H1 (cell line): Measurements from ENCODE around the gene PDXDC1. TPM values are rescaled to one million over a fixed set of nuclear protein-coding genes. Genes with fewer than 3 reads are reported as not detected.
"Not testable (repeated sequence)": the region's sequence is repeated elsewhere in the genome, so short reads cannot be mapped to it uniquely, and the experiment has no call there.

Experiments
- CTCF ChIA-PET: fragments of 300-600 bp; sonication (Branson Sonifier 250); formaldehyde crosslinking; loops from one replicate; lab custom pipeline; 2021; ENCODE audit not compliant: partially characterized antibody; lab: Charles Lee
- POLR2A ChIA-PET: fragments of 300-600 bp; sonication (Branson Sonifier 250); formaldehyde crosslinking; loops from one replicate; lab custom pipeline; 2021; ENCODE audit warnings: inconsistent platforms; ENCODE audit not compliant: partially characterized antibody; lab: Charles Lee
- DNase-seq, 2 experiments: peaks; one replicate each; pipeline versions ENCODE4 v3.0.0 to v3.0.0-alpha.2; 2010 to 2022; ENCODE audit warnings: low spot score in 2 of 2, low read depth in 1 of 2, mixed read lengths in 1 of 2
- FAIRE-seq: peaks from 2 replicates; lab custom pipeline; 2011; peaks lifted over from hg19 to GRCh38; lab: Jason Lieb, UNC
- H2AFZ ChIP-seq: 2 replicates; pipeline ENCODE4 v1.8.1; 2012; ENCODE audit warnings: low read length, inconsistent platforms
- H2AK5ac ChIP-seq: 2 replicates; pipeline ENCODE4 v1.6.1; 2013; ENCODE audit warnings: low read depth, low read length
- H2BK120ac ChIP-seq: replicated peaks from 2 replicates; pipeline ENCODE3; 2013; ENCODE audit warnings: low read depth, low read length, inconsistent platforms
- H2BK12ac ChIP-seq: 2 replicates; pipeline ENCODE4 v1.6.1; 2013; ENCODE audit warnings: low read depth, low read length
- H2BK15ac ChIP-seq: 2 replicates; pipeline ENCODE4 v1.6.1; 2013; ENCODE audit warnings: low read length
- H2BK20ac ChIP-seq: 2 replicates; pipeline ENCODE4 v1.6.1; 2013; ENCODE audit warnings: low read length
- H2BK5ac ChIP-seq: 2 replicates; pipeline ENCODE4 v1.6.1; 2013; ENCODE audit warnings: low read depth, low read length
- H3K14ac ChIP-seq: 2 replicates; pipeline ENCODE4 v1.6.1; 2013; ENCODE audit warnings: inconsistent platforms; ENCODE audit not compliant: insufficient read length
- H3K18ac ChIP-seq: 2 replicates; pipeline ENCODE4 v1.6.1; 2013; ENCODE audit warnings: low read length; ENCODE audit errors: extremely low read depth
- H3K23ac ChIP-seq: 2 replicates; pipeline ENCODE4 v1.6.1; 2013; ENCODE audit warnings: inconsistent platforms; ENCODE audit not compliant: insufficient read length
- H3K23me2 ChIP-seq: 2 replicates; pipeline ENCODE4 v1.6.1; 2013; ENCODE audit warnings: low read depth, low read length
- H3K27ac ChIP-seq: 2 replicates; pipeline ENCODE4 v1.6.1; 2011; ENCODE audit warnings: low read depth, low read length, inconsistent platforms
- H3K27me3 ChIP-seq, 4 experiments: replicated peaks in 1 of 4; 1 replicate in 1 of 4; 2 replicates in 3 of 4; pipeline versions ENCODE4 v1.6.1 to v1.8.1; 2011 to 2013; ENCODE audit warnings: low read length in 3 of 4, mild to moderate bottlenecking in 3 of 4, inconsistent platforms in 2 of 4, mixed read lengths in 2 of 4, moderate library complexity in 1 of 4; ENCODE audit not compliant: control insufficient read depth in 3 of 4, insufficient read depth in 3 of 4; ENCODE audit errors: extremely low read depth in 1 of 4
- H3K36me3 ChIP-seq, 4 experiments: 2 replicates each; pipeline versions ENCODE4 v1.6.1 to v1.8.1; 2011 to 2013; ENCODE audit warnings: mild to moderate bottlenecking in 4 of 4, low read length in 3 of 4, moderate library complexity in 2 of 4, control low read depth in 1 of 4, inconsistent platforms in 1 of 4; ENCODE audit not compliant: insufficient read depth in 4 of 4, control insufficient read depth in 2 of 4
- H3K4ac ChIP-seq: replicated peaks from 2 replicates; pipeline ENCODE3; 2013; ENCODE audit warnings: low read length, low read depth, mixed read lengths, inconsistent platforms; ENCODE audit not compliant: insufficient read length
- H3K4me1 ChIP-seq, 4 experiments: replicated peaks in 1 of 4; 1 replicate in 1 of 4; 2 replicates in 3 of 4; pipeline versions ENCODE4 v1.6.1 to v1.8.1; 2011 to 2013; ENCODE audit warnings: low read length in 3 of 4, inconsistent platforms in 2 of 4, mixed read lengths in 1 of 4; ENCODE audit not compliant: insufficient read depth in 4 of 4, control insufficient read depth in 3 of 4
- H3K4me2 ChIP-seq, 2 experiments: 2 replicates each; pipeline versions ENCODE4 v1.6.1 to v1.8.1; 2011 to 2013; ENCODE audit warnings: low read depth in 2 of 2, low read length in 2 of 2, control low read depth in 1 of 2, inconsistent platforms in 1 of 2, mild to moderate bottlenecking in 1 of 2; ENCODE audit not compliant: insufficient read depth in 1 of 2
- H3K4me3 ChIP-seq, 4 experiments: fragments of 200-600, 300-600 bp in 1 of 4; sonication (generic), shearing (Covaris generic), sonication (Bioruptor Twin) in 1 of 4; 2 replicates each; pipeline versions ENCODE4 v1.5.1 to v1.8.1; 2011 to 2016; ENCODE audit warnings: low read length in 4 of 4, low read depth in 3 of 4, control low read depth in 2 of 4, inconsistent platforms in 2 of 4, mild to moderate bottlenecking in 2 of 4, mixed read lengths in 1 of 4, moderate library complexity in 1 of 4; ENCODE audit not compliant: insufficient read depth in 2 of 4; ENCODE audit errors: extremely low read depth in 1 of 4
- H3K56ac ChIP-seq: replicated peaks from 2 replicates; pipeline ENCODE3; 2013; ENCODE audit warnings: low read depth, mild to moderate bottlenecking, mixed read lengths, low read length, inconsistent platforms; ENCODE audit not compliant: insufficient read length
- H3K79me1 ChIP-seq: 2 replicates; pipeline ENCODE4 v1.6.1; 2013; ENCODE audit warnings: low read depth, low read length, control low read depth
- H3K79me2 ChIP-seq, 2 experiments: 2 replicates each; pipeline versions ENCODE4 v1.6.1 to v1.8.1; 2012 to 2013; ENCODE audit warnings: low read length in 2 of 2, mild to moderate bottlenecking in 2 of 2, inconsistent platforms in 1 of 2; ENCODE audit not compliant: insufficient read depth in 2 of 2, control insufficient read depth in 1 of 2
- H3K9ac ChIP-seq, 4 experiments: replicated peaks in 1 of 4; 1 replicate in 1 of 4; 2 replicates in 3 of 4; pipeline versions ENCODE4 v1.6.1 to v1.8.1; 2011 to 2013; ENCODE audit warnings: low read depth in 3 of 4, low read length in 3 of 4, control low read depth in 2 of 4, mild to moderate bottlenecking in 2 of 4, moderate library complexity in 2 of 4, inconsistent platforms in 1 of 4; ENCODE audit errors: extremely low read depth in 1 of 4
- H3K9me3 ChIP-seq, 2 experiments: 2 replicates each; pipeline versions ENCODE4 v1.6.1 to v1.8.1; 2012 to 2013; ENCODE audit warnings: mild to moderate bottlenecking in 2 of 2, moderate library complexity in 2 of 2, control low read depth in 1 of 2, inconsistent platforms in 1 of 2, low read depth in 1 of 2, low read length in 1 of 2, mixed read lengths in 1 of 2; ENCODE audit not compliant: insufficient read depth in 2 of 2
- H4K20me1 ChIP-seq, 2 experiments: replicated peaks in 1 of 2; 2 replicates each; pipeline versions ENCODE3 to v1.8.1; 2011 to 2013; ENCODE audit warnings: inconsistent platforms in 2 of 2, low read length in 2 of 2, mild to moderate bottlenecking in 1 of 2; ENCODE audit not compliant: insufficient read depth in 2 of 2, control insufficient read depth in 1 of 2
- H4K5ac ChIP-seq: 2 replicates; pipeline ENCODE4 v1.6.1; 2013; ENCODE audit warnings: low read length, low read depth, mixed read lengths, inconsistent platforms; ENCODE audit not compliant: insufficient read length
- H4K8ac ChIP-seq: 2 replicates; pipeline ENCODE4 v1.8.0; 2013; ENCODE audit warnings: mild to moderate bottlenecking, moderate library complexity, low read length, inconsistent platforms; ENCODE audit not compliant: insufficient read depth; ENCODE audit errors: extremely low read depth
- H4K91ac ChIP-seq: replicated peaks from 2 replicates; pipeline ENCODE3; 2013; ENCODE audit warnings: low read length, mixed read lengths, inconsistent platforms; ENCODE audit not compliant: insufficient read length
- EGR1 ChIP-seq: IDR thresholded peaks from 2 replicates; pipeline ENCODE4 v1.6.1; 2011; ENCODE audit warnings: low read depth, low read length, borderline replicate concordance
- WGBS, 2 experiments: shearing (Covaris generic) in 1 of 2; methylation state at CpG; one replicate each; pipeline versions ENCODE4 v1.1.6 to v1.1.7; 2013 to 2015; ENCODE audit warnings: low lambda C conversion rate in 2 of 2, mixed read lengths in 2 of 2, inconsistent platforms in 1 of 2, low coverage in 1 of 2, missing lambda C conversion rate in 1 of 2; ENCODE audit not compliant: insufficient replicate concordance in 2 of 2, insufficient coverage in 1 of 2, insufficient read length in 1 of 2; ENCODE audit errors: extremely low coverage in 1 of 2, missing lambda C conversion rate in 1 of 2; 5-methylcytosine and 5-hydroxymethylcytosine counted together
- polyA plus RNA-seq, 7 experiments: library from polyadenylated mRNA; depleted of rRNA in 3 of 7; stranded (reverse) in 5 of 7; unstranded in 2 of 7; fragments of >200 nt in 5 of 7; fragments of 200-250 nt in 2 of 7; gene quantifications; 1 replicate in 5 of 7; 2 replicates in 1 of 7; 4 replicates in 1 of 7; pipeline versions ENCODE4 v1.2.1 to v1.2.3, GENCODE V29; 2011 to 2013; ENCODE audit warnings: missing spikeins in 2 of 7, mixed read lengths in 2 of 7
- total RNA-seq: library from RNA; stranded (reverse); fragmentation: NEBNext Ultra II Directional; extraction: Animal tissue kit (Norgen Biotek cat#: 25700); gene quantifications from 2 replicates; pipeline ENCODE4 v1.2.1, GENCODE V29; 2021

PDXDC1 gene
- total and polyA plus RNA-seq, 2 of the 8 experiments (the other 6 are each of a cell fraction or from before 2014, with no cell fraction given) = 56.6 to 118 TPM

DNA sequence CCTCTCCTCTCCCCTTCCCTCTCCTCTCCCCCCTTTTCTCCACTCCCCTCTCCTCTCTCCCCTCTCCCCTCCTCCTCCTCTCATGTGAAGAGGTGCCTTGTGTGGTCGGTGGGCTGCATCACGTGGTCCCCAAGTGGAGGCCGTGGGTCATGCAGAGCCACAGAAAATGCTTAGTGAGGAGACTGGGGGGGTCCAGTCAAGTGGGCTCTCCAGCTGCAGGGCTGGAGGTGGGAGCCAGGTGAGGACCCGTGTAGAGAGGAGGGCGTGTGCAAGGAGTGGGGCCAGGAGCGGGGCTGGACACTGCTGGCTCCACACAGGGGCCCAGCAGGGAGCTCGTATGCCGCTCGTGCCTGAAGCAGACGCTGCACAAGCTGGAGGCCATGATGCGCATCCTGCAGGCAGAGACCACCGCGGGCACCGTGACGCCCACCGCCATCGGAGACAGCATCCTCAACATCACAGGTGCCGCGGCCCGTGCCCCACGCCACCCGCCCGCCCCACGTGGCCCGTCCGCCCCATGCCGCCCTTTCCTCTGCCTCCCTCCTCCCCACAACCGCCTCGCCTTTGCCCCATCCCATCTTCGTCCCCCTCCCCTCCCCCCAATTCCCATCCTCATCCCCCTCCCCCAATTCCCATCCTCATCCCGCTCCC is 46.6 kb upstream of the PDXDC1 start:
- H3K4me2 ChIP-seq, H3K23me2 ChIP-seq, POLR2A ChIA-PET, H2AK5ac ChIP-seq, H2BK5ac ChIP-seq, H4K8ac ChIP-seq, H3K79me2 ChIP-seq, H3K9me3 ChIP-seq, CTCF ChIA-PET, H2BK120ac ChIP-seq, H3K56ac ChIP-seq, H3K14ac ChIP-seq, H3K9ac ChIP-seq, H3K36me3 ChIP-seq, H2AFZ ChIP-seq, H3K18ac ChIP-seq, H3K4ac ChIP-seq, H2BK20ac ChIP-seq, H3K27ac ChIP-seq, H4K5ac ChIP-seq, H2BK12ac ChIP-seq, H3K23ac ChIP-seq, H3K4me3 ChIP-seq, H3K27me3 ChIP-seq, H4K91ac ChIP-seq, H4K20me1 ChIP-seq, H2BK15ac ChIP-seq, H3K4me1 ChIP-seq, H3K79me1 ChIP-seq, FAIRE-seq: not testable (repeated sequence)
- peak in 1 of 2 experiments; percentile 55 for DNase-seq
- WGBS, 2 experiments = 87% methylated on average over 6 of the region's 31 CpGs; no CpG with 5 or more reads in 1 of the 2 experiments
- 0 out of 2 replicates have a peak, but pooled peaks have one; percentile 50 for TF ChIP-seq EGR1

DNA sequence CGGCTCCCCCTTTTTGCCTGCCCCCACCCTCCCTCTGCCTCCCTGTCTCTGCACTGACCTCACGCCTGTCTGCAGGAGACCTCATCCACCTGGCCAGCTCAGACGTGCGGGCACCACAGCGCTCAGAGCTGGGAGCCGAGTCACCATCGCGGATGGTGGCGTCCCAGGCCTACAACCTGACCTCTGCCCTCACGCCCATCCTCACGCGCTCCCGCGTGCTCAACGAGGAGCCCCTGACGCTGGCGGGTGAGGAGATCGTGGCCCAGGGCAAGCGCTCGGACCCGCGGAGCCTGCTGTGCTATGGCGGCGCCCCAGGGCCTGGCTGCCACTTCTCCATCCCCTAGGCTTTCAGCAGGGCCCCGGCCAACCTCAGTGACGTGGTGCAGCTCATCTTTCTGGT is 45.6 kb upstream of the PDXDC1 start:
- H3K27ac ChIP-seq, H3K14ac ChIP-seq, DNase-seq, H3K4ac ChIP-seq, CTCF ChIA-PET, H2BK120ac ChIP-seq, H4K91ac ChIP-seq, H4K20me1 ChIP-seq, H3K18ac ChIP-seq, H4K5ac ChIP-seq, H2BK15ac ChIP-seq, H3K9me3 ChIP-seq, POLR2A ChIA-PET, H2BK12ac ChIP-seq, H2AK5ac ChIP-seq, H3K79me2 ChIP-seq, H2AFZ ChIP-seq, H2BK20ac ChIP-seq, H3K4me2 ChIP-seq, H3K56ac ChIP-seq, H3K4me3 ChIP-seq, H3K27me3 ChIP-seq, H2BK5ac ChIP-seq, H4K8ac ChIP-seq, H3K23me2 ChIP-seq, FAIRE-seq, H3K36me3 ChIP-seq, H3K79me1 ChIP-seq, H3K9ac ChIP-seq, H3K4me1 ChIP-seq, H3K23ac ChIP-seq: not testable (repeated sequence)
- WGBS, 2 experiments = no CpG with 5 or more reads among the region's 26 CpGs
